Erythroblast (primary cell): ENCODE measurements around the gene KLHL22.

Experiments used
- GATA1 ChIP-seq: IDR thresholded peaks from 2 replicates; pipeline ENCODE4 v1.6.1; 2011; ENCODE audit warnings: low read depth, mild to moderate bottlenecking, control low read depth, low read length, moderate library complexity
- POLR2A ChIP-seq: IDR thresholded peaks from 2 replicates; pipeline ENCODE4 v1.6.1; 2011; ENCODE audit warnings: mild to moderate bottlenecking, low read length

GRCh38 chr22:20402960-20403778 lies 92.4 kb downstream of the KLHL22 start:
- TF ChIP-seq POLR2A: no peak
- TF ChIP-seq GATA1: no peak
